ENCODE measurements around the gene GTF2A1.
A peak's percentile ranks its signal among the peaks of the same experiment; 100 is the strongest.

The GTF2A1 gene

GRCh38 chr14:81177225-81177624 lies 43.5 kb downstream of the GTF2A1 start:
- POLR2A ChIA-PET, result interaction anchor here (0.6 kb wide), 1 partner anchor 10 kb away, joined by 3 read pairs; no protein-coding TSS in a partner anchor
- CTCF ChIA-PET, result no interaction called here
- DNase-seq (ENCODE audit: extremely low spot score), result no peak
- TF ChIP-seq SUZ12 (IDR thresholded peaks at IDR 0.05), result no peak
- TF ChIP-seq L3MBTL2 (conservative IDR thresholded peaks at IDR 0.05), result no peak
- TF ChIP-seq ZNF384 (IDR thresholded peaks at IDR 0.05), result no peak
- no peak for TF ChIP-seq NFRKB (IDR thresholded peaks at IDR 0.05)
- TF ChIP-seq ELF4 (IDR thresholded peaks at IDR 0.05), result no peak
- TF ChIP-seq LEF1 (IDR thresholded peaks at IDR 0.05; ENCODE audit: borderline replicate concordance), result no peak
- TF ChIP-seq BHLHE40 (IDR thresholded peaks at IDR 0.05; ENCODE audit: borderline replicate concordance), result no peak
- no peak for TF ChIP-seq ARNT (IDR thresholded peaks at IDR 0.05)
- TF ChIP-seq HDGF (IDR thresholded peaks at IDR 0.05; ENCODE audit: borderline replicate concordance), result no peak
- TF ChIP-seq CTBP1 (IDR thresholded peaks at IDR 0.05; ENCODE audit: borderline replicate concordance), result no peak
- TF ChIP-seq SP1 (IDR thresholded peaks at IDR 0.05), result no peak
- TF ChIP-seq FOXA1 (IDR thresholded peaks at IDR 0.05), result no peak
- TF ChIP-seq TARDBP (IDR thresholded peaks at IDR 0.05), result no peak
- no peak for TF ChIP-seq FOXK2 (IDR thresholded peaks at IDR 0.05)
- TF ChIP-seq FOXM1 (IDR thresholded peaks at IDR 0.05; ENCODE audit: borderline replicate concordance), result no peak

GRCh38 chr14:81176241-81176640 lies 44.5 kb downstream of the GTF2A1 start:
- CTCF ChIA-PET, result no interaction called here
- TF ChIP-seq CTBP1 (IDR thresholded peaks at IDR 0.05; ENCODE audit: borderline replicate concordance), result no peak
- no peak for TF ChIP-seq SUZ12 (IDR thresholded peaks at IDR 0.05)
- TF ChIP-seq BHLHE40 (IDR thresholded peaks at IDR 0.05; ENCODE audit: borderline replicate concordance), result no peak
- TF ChIP-seq ZNF384 (IDR thresholded peaks at IDR 0.05), result no peak
- TF ChIP-seq LEF1 (IDR thresholded peaks at IDR 0.05; ENCODE audit: borderline replicate concordance), result no peak
- TF ChIP-seq L3MBTL2 (conservative IDR thresholded peaks at IDR 0.05), result no peak
- TF ChIP-seq NFRKB (IDR thresholded peaks at IDR 0.05), result no peak
- no peak for TF ChIP-seq ARNT (IDR thresholded peaks at IDR 0.05)
- no peak for TF ChIP-seq FOXK2 (IDR thresholded peaks at IDR 0.05)
- TF ChIP-seq FOXA1 (IDR thresholded peaks at IDR 0.05), result no peak
- no peak for TF ChIP-seq TARDBP (IDR thresholded peaks at IDR 0.05)
- no peak for TF ChIP-seq FOXM1 (IDR thresholded peaks at IDR 0.05; ENCODE audit: borderline replicate concordance)
- TF ChIP-seq ELF4 (IDR thresholded peaks at IDR 0.05), result no peak
- no peak for TF ChIP-seq HDGF (IDR thresholded peaks at IDR 0.05; ENCODE audit: borderline replicate concordance)
- no peak for TF ChIP-seq PKNOX1 (IDR thresholded peaks at IDR 0.05)
- TF ChIP-seq SP1 (IDR thresholded peaks at IDR 0.05), result no peak
- no peak for DNase-seq (ENCODE audit: extremely low spot score)
- POLR2A ChIA-PET, result no interaction called here

GRCh38 chr14:81172881-81173280 lies 47.9 kb downstream of the GTF2A1 start:
- no peak for TF ChIP-seq NFRKB (IDR thresholded peaks at IDR 0.05)
- TF ChIP-seq CTBP1 (IDR thresholded peaks at IDR 0.05; ENCODE audit: borderline replicate concordance), result no peak
- no peak for TF ChIP-seq FOXK2 (IDR thresholded peaks at IDR 0.05)
- no peak for TF ChIP-seq SUZ12 (IDR thresholded peaks at IDR 0.05)
- TF ChIP-seq L3MBTL2 (conservative IDR thresholded peaks at IDR 0.05), result no peak
- no peak for TF ChIP-seq BHLHE40 (IDR thresholded peaks at IDR 0.05; ENCODE audit: borderline replicate concordance)
- TF ChIP-seq ARNT (IDR thresholded peaks at IDR 0.05), result no peak
- no peak for TF ChIP-seq LEF1 (IDR thresholded peaks at IDR 0.05; ENCODE audit: borderline replicate concordance)
- TF ChIP-seq FOXA1 (IDR thresholded peaks at IDR 0.05), result no peak
- TF ChIP-seq HDGF (IDR thresholded peaks at IDR 0.05; ENCODE audit: borderline replicate concordance), result no peak
- TF ChIP-seq ZNF384 (IDR thresholded peaks at IDR 0.05), result no peak
- TF ChIP-seq ELF4 (IDR thresholded peaks at IDR 0.05), result no peak
- TF ChIP-seq FOXM1 (IDR thresholded peaks at IDR 0.05; ENCODE audit: borderline replicate concordance), result no peak
- no peak for DNase-seq (ENCODE audit: extremely low spot score)
- ChIA-PET POLR2A (no interaction called here), CTCF (no interaction called here)

GRCh38 chr14:81172353-81172752 lies 48.4 kb downstream of the GTF2A1 start:
- POLR2A ChIA-PET, result no interaction called here
- TF ChIP-seq BHLHE40 (IDR thresholded peaks at IDR 0.05; ENCODE audit: borderline replicate concordance), result no peak
- no peak for TF ChIP-seq FOXA1 (IDR thresholded peaks at IDR 0.05)
- TF ChIP-seq NFRKB (IDR thresholded peaks at IDR 0.05), result no peak
- DNase-seq (ENCODE audit: extremely low spot score), result no peak
- CTCF ChIA-PET, result interaction anchor here (0.5 to 1.0 kb wide), 2 partner anchors 9 to 176 kb away, joined by 3 read pairs; no protein-coding TSS in a partner anchor

GRCh38 chr14:81170829-81171195 lies 49.9 kb downstream of the GTF2A1 start:
- CTCF ChIA-PET, result interaction anchor here (1.0 to 1.1 kb wide), 2 partner anchors 9 to 15 kb away, joined by 4 to 9 read pairs; no protein-coding TSS in a partner anchor
- POLR2A ChIA-PET, result interaction anchor here (0.5 to 1.6 kb wide), 12 partner anchors 9 to 975 kb away, joined by 3 to 10 read pairs (median 4); partner anchors contain the start of genes CEP128, GTF2A1 and TSHR

GRCh38 chr14:81170104-81170828 lies 50.5 kb downstream of the GTF2A1 start:
- TF ChIP-seq SP1 (IDR thresholded peaks at IDR 0.05) (no peak), L3MBTL2 (conservative IDR thresholded peaks at IDR 0.05) (peak; percentile 24; the same call in 1 of the 2 replicates), ZNF384 (IDR thresholded peaks at IDR 0.05) (no peak), NFRKB (IDR thresholded peaks at IDR 0.05) (no peak), HDGF (IDR thresholded peaks at IDR 0.05; ENCODE audit: borderline replicate concordance) (no peak), TARDBP (IDR thresholded peaks at IDR 0.05) (no peak)
- ChIA-PET CTCF (interaction anchor here (0.6 to 1.2 kb wide), 6 partner anchors 10 to 361 kb away, joined by 3 to 9 read pairs (median 4); partner anchors contain the start of gene CEP128), POLR2A (interaction anchor here (0.5 to 1.6 kb wide), 16 partner anchors 9 to 975 kb away, joined by 3 to 10 read pairs (median 3); partner anchors contain the start of genes CEP128, GTF2A1 and TSHR)
- DNase-seq (ENCODE audit: extremely low spot score), result peak; percentile 86

More at GRCh38 chr14:81170829-81171195, 49.9 kb downstream of the GTF2A1 start:
- no peak for TF ChIP-seq SUZ12 (IDR thresholded peaks at IDR 0.05)
- TF ChIP-seq TARDBP (IDR thresholded peaks at IDR 0.05), result no peak
- TF ChIP-seq BHLHE40 (IDR thresholded peaks at IDR 0.05; ENCODE audit: borderline replicate concordance), result no peak
- no peak for TF ChIP-seq HDGF (IDR thresholded peaks at IDR 0.05; ENCODE audit: borderline replicate concordance)
- DNase-seq (ENCODE audit: extremely low spot score), result no peak

GRCh38 chr14:81169711-81170103 lies 51.1 kb downstream of the GTF2A1 start:
- ChIA-PET POLR2A (interaction anchor here (0.6 to 1.6 kb wide), 15 partner anchors 8 to 291 kb away, joined by 3 to 10 read pairs (median 3); partner anchors contain the start of genes CEP128, GTF2A1 and TSHR), CTCF (interaction anchor here (0.6 to 1.2 kb wide), 6 partner anchors 10 to 361 kb away, joined by 3 to 9 read pairs (median 4); partner anchors contain the start of gene CEP128)
- no peak for DNase-seq (ENCODE audit: extremely low spot score)
- TF ChIP-seq ELF4 (IDR thresholded peaks at IDR 0.05), result no peak
- no peak for TF ChIP-seq PKNOX1 (IDR thresholded peaks at IDR 0.05)
- TF ChIP-seq HDGF (IDR thresholded peaks at IDR 0.05; ENCODE audit: borderline replicate concordance), result no peak
- TF ChIP-seq ARNT (IDR thresholded peaks at IDR 0.05), result no peak
- TF ChIP-seq SUZ12 (IDR thresholded peaks at IDR 0.05), result no peak
- TF ChIP-seq NFRKB (IDR thresholded peaks at IDR 0.05), result no peak

Data from HEK293T (cell line).